OCI-LY7 (cell line): ENCODE results near the gene SSNA1. TPM values are rescaled to one million over a fixed set of nuclear protein-coding genes. Genes with fewer than 3 reads are reported as not detected.

ENCODE experiments used
- BruUV-seq: library from RNA; stranded (reverse); fragments of 400-500 nt; replicated peaks from 2 replicates; lab custom pipeline; 2021; lab: Mats Ljungman, UMichigan
- CTCF ChIA-PET: fragments of 300-600 bp; sonication (Branson Sonifier 250); formaldehyde crosslinking; loops from one replicate; lab custom pipeline; 2022; ENCODE audit warnings: antibody characterized with exemption; ENCODE audit not compliant: unreplicated experiment; lab: Charles Lee
- POLR2A ChIA-PET: fragments of 300-600 bp; sonication (Branson Sonifier 250); formaldehyde crosslinking; loops from one replicate; lab custom pipeline; 2022; ENCODE audit warnings: antibody characterized with exemption; lab: Charles Lee
- DNase-seq: peaks from one replicate; pipeline ENCODE4 v3.0.0-alpha.2; 2015; ENCODE audit warnings: low spot score
- H2AFZ ChIP-seq: fragments of 200-600 bp; sonication (generic), shearing (Covaris generic); 2 replicates; pipeline ENCODE4 v1.6.1; 2014; ENCODE audit warnings: mild to moderate bottlenecking, antibody characterized with exemption, low read length, moderate library complexity
- H3K27ac ChIP-seq: fragments of 200-600 bp; sonication (generic); 2 replicates; pipeline ENCODE4 v1.5.1; 2014; ENCODE audit warnings: mixed run types, low read depth, mild to moderate bottlenecking, moderate library complexity, low read length, inconsistent platforms; ENCODE audit not compliant: poor library complexity, severe bottlenecking
- H3K36me3 ChIP-seq: fragments of 200-600 bp; sonication (generic); 2 replicates; pipeline ENCODE4 v1.6.1; 2014; ENCODE audit warnings: mild to moderate bottlenecking, antibody characterized with exemption, low read length, moderate library complexity, mixed read lengths; ENCODE audit not compliant: insufficient read depth
- H3K4me1 ChIP-seq: fragments of 200-600 bp; sonication (generic); 2 replicates; pipeline ENCODE4 v1.5.1; 2014; ENCODE audit warnings: mild to moderate bottlenecking, low read length; ENCODE audit not compliant: insufficient read depth, poor library complexity, severe bottlenecking
- H3K4me2 ChIP-seq: fragments of 200-600 bp; sonication (generic); 2 replicates; pipeline ENCODE4 v1.6.1; 2014; ENCODE audit warnings: mild to moderate bottlenecking, low read length
- H3K4me3 ChIP-seq: fragments of 200-600 bp; sonication (generic); 2 replicates; pipeline ENCODE4 v1.5.1; 2014; ENCODE audit warnings: mild to moderate bottlenecking, low read depth, low read length; ENCODE audit not compliant: poor library complexity, severe bottlenecking
- H3K79me2 ChIP-seq: fragments of 200-600 bp; sonication (generic); 2 replicates; pipeline ENCODE4 v1.6.1; 2016; ENCODE audit warnings: low read depth, mild to moderate bottlenecking, low read length, moderate library complexity, mixed read lengths; ENCODE audit not compliant: insufficient read depth
- H3K9me2 ChIP-seq: fragments of 200-600 bp; sonication (generic); 2 replicates; pipeline ENCODE4 v1.6.1; 2016; ENCODE audit warnings: mild to moderate bottlenecking, low read length, mixed read lengths; ENCODE audit not compliant: insufficient read depth
- H3K9me3 ChIP-seq: fragments of 200-600 bp; sonication (generic); 2 replicates; pipeline ENCODE4 v1.6.1; 2014; ENCODE audit warnings: mild to moderate bottlenecking, mixed run types, low read length, mixed read lengths
- H4K20me1 ChIP-seq: fragments of 200-600 bp; sonication (generic); 2 replicates; pipeline ENCODE4 v1.6.1; 2014; ENCODE audit warnings: mild to moderate bottlenecking, antibody characterized with exemption, low read length, moderate library complexity, mixed read lengths; ENCODE audit not compliant: insufficient read depth
- EZH2phosphoT487 ChIP-seq: fragments of 200-600 bp; sonication (generic); IDR thresholded peaks from 2 replicates; pipeline ENCODE4 v1.6.1; 2018; ENCODE audit warnings: low read depth, borderline replicate concordance, mild to moderate bottlenecking, mixed run types, antibody characterized with exemption, low read length, moderate library complexity, mixed read lengths
- intact Hi-C: fragments of 100-400 bp; cut with micrococcal nuclease; formaldehyde crosslinking; loops from one replicate; pipeline ENCODE4 v1.10.0; 2022; ENCODE audit not compliant: unreplicated experiment
- total RNA-seq, 2 experiments: library from RNA; depleted of rRNA in 1 of 2; stranded (reverse); fragments of >200 nt in 1 of 2; shearing (Covaris generic) in 1 of 2; gene quantifications; 2 replicates each; pipeline ENCODE4 v1.2.3, GENCODE V29; 2014 to 2022
- TF ChIP-seq, protein P1 (sequence below): fragments of 200-600 bp; sonication (generic); conservative IDR thresholded peaks from 2 replicates; pipeline ENCODE4 v1.5.1; 2014; ENCODE audit warnings: mild to moderate bottlenecking, antibody characterized with exemption, low read length, moderate library complexity, mixed read lengths

The SSNA1 gene
- total RNA-seq, 2 experiments from 2014 or later = 71.0 to 111 TPM

DNA sequence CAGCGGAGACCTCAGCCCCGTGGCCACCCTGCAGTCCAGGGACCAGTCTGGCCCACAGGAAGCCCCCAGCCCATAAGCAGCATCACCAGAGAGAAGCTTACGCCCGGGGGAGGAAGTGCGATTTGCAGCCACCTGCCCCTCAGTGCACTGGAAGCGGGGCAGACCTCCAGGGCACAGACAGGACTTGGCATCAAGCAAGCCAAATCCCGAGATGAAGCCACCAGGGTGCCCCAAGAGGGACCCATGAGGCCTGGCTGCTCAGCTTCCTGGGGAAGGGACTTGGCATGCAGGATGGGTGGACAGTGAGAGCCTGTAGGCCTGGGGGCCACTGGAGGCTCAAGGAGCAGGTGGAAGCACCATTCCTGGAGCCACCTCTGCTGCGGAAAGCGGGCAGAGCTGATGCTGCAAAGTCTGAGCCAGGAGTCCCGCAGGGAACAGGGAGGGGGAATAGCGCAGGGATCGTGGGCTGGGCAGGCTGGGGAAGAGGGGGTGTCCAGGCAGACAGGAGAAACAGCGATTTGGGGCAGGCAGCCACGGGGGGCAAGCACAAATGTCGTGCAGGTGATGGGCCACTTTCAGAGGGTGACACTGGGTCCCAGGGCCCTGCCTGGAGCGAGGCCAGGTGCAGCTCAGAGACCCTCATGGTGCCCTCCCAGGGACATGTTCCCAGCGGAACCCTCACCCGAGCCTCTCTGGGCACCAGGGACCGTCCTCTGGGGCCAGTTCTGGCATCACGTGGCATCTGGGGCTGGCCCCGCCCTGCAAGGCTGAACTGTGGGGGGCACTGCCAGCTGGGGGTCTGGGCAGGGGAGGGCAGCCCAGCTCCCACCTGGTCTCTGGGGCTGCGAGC, 21.9 kb upstream of the SSNA1 start:
- Histone ChIP-seq H3K36me3 (no peaks in the 10 kb centered on the region), H2AFZ (no peak overlapping the region), H4K20me1 (no peaks in the 10 kb centered on the region), H3K4me2 (no peak overlapping the region), H3K79me2 (no peaks in the 10 kb centered on the region), H3K9me2 (no peaks in the 10 kb centered on the region), H3K27ac (no peak overlapping the region), H3K9me3 (no peaks in the 10 kb centered on the region), H3K4me1 (peaks cover 4% of the 10 kb centered on the region), H3K4me3 (no peak overlapping the region)
- POLR2A ChIA-PET = interaction anchor here (0.6 kb wide), 1 partner anchor 57 kb away, joined by 3 read pairs; no protein-coding TSS in a partner anchor
- no TSS peak for BruUV-seq
- intact Hi-C loops = no loop called here
- no peak for TF ChIP-seq EZH2phosphoT487
- TF ChIP-seq, protein P1, sequence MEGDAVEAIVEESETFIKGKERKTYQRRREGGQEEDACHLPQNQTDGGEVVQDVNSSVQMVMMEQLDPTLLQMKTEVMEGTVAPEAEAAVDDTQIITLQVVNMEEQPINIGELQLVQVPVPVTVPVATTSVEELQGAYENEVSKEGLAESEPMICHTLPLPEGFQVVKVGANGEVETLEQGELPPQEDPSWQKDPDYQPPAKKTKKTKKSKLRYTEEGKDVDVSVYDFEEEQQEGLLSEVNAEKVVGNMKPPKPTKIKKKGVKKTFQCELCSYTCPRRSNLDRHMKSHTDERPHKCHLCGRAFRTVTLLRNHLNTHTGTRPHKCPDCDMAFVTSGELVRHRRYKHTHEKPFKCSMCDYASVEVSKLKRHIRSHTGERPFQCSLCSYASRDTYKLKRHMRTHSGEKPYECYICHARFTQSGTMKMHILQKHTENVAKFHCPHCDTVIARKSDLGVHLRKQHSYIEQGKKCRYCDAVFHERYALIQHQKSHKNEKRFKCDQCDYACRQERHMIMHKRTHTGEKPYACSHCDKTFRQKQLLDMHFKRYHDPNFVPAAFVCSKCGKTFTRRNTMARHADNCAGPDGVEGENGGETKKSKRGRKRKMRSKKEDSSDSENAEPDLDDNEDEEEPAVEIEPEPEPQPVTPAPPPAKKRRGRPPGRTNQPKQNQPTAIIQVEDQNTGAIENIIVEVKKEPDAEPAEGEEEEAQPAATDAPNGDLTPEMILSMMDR = no peak
- no peak for DNase-seq
- CTCF ChIA-PET = interaction anchor here (0.6 kb wide), 2 partner anchors 28 to 37 kb away, joined by 3 to 9 read pairs; no protein-coding TSS in a partner anchor

DNA sequence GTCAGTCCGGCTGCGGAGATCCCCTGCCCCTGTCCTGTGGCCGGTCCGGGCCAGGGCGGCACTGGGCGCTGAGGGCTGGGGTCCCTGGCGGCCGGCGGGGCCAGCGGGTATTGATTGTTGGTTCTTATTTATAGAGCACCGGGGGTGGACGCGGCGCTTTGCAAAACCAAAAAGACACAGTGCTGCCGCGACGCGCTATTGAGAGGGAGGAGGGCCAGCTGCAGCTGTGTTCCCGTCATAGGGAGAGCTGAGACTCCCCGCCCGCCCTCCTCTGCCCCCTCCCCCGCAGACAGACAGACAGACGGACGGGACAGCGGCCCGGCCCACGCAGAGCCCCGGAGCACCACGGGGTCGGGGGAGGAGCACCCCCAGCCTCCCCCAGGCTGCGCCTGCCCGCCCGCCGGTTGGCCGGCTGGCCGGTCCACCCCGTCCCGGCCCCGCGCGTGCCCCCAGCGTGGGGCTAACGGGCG, 21.2 kb upstream of the SSNA1 start:
- intact Hi-C loops = no loop called here
- no peak overlapping the region for H3K4me3 ChIP-seq
- TF ChIP-seq, protein P1 = no peak
- no peak for TF ChIP-seq EZH2phosphoT487
- CTCF ChIA-PET = interaction anchor here (0.6 kb wide), 1 partner anchor 37 kb away, joined by 9 read pairs; no protein-coding TSS in a partner anchor
- no peak overlapping the region for H3K4me2 ChIP-seq
- H2AFZ ChIP-seq = no peak overlapping the region
- H3K4me1 ChIP-seq = peaks cover 4% of the 10 kb centered on the region
- H3K27ac ChIP-seq = no peak overlapping the region
- POLR2A ChIA-PET = interaction anchor here (0.6 kb wide), 1 partner anchor 56 kb away, joined by 3 read pairs; no protein-coding TSS in a partner anchor
- no peaks in the 10 kb centered on the region for H3K9me3 ChIP-seq
- DNase-seq = no peak
- H3K36me3 ChIP-seq = no peaks in the 10 kb centered on the region
- no TSS peak for BruUV-seq
- no peaks in the 10 kb centered on the region for H3K79me2 ChIP-seq
- no peaks in the 10 kb centered on the region for H3K9me2 ChIP-seq
- H4K20me1 ChIP-seq = no peaks in the 10 kb centered on the region
